Activated CD4-positive, alpha-beta T cell treated with anti-CD3 and anti-CD28 coated beads, Interleukin-2, Interleukin-4, amounts not matched to agents 100 ng/mL and 50 ng/mL, durations not matched to agents 16 hours and 8 hours (primary cell): ENCODE results near the gene ANLN.
"Not testable (repeated sequence)": the region's sequence is repeated elsewhere in the genome, so short reads cannot be mapped to it uniquely, and the experiment has no call there.

Experiments
- DNase-seq: peaks from one replicate; pipeline ENCODE4 v3.0.0-alpha.2; 2020; ENCODE audit warnings: low spot score

Gene ANLN

DNA sequence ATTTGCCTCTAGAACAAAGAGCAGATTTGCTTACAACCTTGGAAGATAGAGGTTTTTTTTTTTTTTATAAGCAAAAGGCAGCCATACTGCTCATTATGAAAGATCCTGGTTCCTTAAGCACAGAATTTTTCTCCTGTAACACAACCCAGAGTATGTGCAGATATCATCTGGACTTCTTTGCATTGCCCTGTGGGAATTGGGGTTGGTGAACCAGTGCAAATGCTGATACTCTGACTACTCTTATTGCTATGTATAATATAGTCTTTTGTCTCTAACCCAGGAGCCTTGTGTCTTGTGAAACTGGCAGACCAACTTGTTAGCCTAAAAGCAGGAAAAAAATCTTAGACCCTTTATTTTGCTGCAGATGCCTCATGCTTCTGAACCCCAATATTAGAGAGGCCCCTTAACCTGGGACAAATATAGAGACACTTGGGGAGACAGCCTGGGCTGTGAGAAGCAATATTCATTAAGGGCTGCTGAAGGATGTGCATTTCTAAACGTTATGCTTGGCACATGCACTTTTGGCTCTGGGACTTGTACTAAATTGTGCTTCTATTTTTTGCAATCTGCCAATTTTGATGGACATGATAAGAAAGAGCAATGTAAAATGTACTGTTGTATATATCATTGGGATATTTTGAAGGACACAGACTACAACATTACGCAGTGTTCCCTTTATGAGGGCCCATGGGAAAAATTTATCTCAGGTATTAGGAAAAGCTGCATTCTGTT is 78.9 kb downstream of the ANLN start:
- no peak for DNase-seq

DNA sequence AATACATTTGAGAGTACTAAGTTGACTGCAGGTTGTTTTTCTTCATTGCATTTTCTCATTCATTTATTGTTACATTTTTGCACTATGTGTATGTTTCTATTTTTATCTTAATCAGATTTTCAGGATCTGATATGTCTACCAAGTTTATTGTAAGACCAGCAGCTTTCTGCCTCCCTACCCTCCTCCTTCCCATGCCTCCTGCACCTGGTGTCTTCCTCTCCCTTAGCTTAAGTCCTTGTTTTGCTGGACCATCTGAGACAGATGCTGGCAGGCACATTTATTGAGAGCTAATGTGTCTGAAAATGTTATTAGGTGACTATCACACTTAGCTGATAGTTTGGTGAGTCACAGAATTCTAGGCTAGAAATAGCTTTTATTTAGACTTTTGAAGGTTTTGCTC is 79.6 kb downstream of the ANLN start:
- DNase-seq = no peak

DNA sequence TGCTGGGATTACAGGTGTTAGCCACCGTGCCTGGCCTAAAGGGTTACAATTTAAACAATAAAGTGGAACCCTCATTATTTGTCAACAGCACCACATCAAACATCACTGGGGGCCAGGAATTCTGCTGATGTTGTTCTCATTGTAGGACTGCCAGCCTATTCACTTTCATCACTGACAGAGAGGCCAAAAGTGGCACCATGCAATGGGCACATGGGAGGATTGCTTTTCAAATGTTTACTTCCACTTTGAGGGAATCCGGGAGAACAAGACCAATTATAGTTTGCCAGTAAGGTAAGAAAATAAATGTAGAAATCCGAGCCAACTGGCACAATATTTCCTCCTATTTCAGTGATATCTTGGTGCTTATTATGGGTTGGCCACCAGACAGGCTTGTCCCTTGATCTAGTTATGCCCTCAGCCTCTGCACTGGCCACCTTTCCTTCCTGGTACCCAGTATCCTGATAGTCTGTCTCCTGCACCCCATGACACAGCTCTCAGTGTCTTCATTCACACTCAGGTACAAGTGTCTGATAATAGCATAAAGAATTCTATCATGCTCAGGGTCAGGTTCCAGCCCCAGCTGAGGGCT is 82.6 kb downstream of the ANLN start:
- DNase-seq = no peak

DNA sequence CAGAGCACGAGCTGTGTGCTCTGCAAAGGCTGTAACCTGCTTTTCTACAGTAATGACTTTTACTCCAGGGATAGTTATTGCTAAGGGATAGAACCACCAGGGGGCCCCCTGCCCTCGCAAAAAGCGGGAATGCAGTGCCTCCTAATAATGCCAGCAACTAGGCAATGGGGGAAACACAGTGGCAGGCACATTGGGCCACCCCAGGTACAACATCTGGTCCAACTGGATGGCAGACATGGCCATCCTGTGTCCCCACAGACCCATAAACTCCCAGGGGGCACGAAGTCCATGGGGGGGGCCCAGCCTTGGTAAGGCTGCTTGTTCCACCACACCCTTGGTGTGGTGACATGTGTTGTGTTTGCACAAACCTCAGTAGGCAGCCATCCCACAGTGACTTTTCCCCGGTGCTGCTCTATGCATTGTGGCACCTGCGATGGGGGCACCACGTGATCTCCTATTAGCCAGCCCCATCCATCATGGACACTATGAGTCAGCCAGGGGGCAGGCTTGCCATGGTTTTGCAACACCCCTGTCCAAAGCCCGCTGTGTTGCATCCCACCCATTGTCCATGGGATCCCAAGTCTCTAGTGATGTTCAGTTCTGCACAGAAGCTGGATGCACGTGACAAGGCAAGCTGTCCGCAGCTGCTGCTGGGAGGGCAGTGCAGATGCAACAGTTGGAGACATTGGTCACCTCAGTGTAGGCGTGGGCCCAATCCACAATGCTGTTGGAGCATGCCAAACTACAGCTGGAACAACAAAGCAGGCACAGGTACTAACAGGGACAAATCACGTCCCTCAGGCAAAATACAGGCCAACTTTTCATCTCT is 84.0 kb downstream of the ANLN start:
- DNase-seq = peak; percentile 61

DNA sequence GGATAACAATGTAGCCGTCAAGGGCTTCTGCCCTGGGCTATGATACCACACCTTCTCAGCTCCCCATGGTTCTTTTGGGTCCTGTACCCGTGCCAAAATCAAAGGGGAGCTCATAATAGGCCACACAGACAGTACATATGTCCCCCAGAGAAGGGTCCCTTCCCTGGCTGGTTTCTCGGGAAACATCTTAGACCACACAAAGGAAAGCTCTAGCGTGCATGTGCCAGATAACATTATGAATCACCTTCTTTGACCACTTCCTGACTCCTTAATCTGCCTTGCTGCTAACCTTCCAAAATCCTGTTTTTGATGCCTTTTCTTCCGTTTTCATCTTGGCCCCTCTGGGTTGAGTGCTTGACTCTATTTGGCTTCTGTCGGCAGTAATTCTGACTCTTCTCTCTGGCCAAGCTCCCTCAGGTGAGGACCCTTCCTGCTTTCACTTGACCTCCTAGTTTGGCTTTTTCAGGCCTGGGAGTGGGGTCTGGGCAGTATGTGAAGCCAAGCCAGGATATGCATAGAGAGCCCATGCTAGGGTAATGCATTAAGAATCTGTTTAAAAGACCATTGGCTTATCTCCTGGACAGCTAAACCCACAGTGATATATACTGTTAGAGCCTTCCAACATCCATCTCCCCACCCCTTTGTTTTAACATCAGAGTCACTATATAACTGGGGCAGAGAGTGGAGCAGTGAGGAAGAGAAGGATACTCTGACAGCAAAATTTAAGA is 84.8 kb downstream of the ANLN start:
- peak; percentile 60 for DNase-seq

DNA sequence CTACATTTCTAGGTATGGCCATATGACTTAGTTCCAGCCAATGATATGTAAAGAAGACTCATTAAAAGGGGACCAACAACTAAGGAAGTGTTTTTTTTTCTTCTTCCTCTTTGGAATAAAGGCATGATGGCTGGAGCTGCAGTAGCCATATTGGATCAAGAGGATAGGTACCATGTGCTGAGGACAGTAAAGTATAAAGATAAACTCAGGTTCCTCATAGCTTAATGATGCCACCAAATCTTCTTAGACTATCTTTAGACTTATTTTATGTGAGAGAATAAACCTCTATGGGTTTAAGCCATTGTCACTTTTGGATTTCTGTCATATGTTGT is 85.3 kb downstream of the ANLN start:
- no peak for DNase-seq

DNA sequence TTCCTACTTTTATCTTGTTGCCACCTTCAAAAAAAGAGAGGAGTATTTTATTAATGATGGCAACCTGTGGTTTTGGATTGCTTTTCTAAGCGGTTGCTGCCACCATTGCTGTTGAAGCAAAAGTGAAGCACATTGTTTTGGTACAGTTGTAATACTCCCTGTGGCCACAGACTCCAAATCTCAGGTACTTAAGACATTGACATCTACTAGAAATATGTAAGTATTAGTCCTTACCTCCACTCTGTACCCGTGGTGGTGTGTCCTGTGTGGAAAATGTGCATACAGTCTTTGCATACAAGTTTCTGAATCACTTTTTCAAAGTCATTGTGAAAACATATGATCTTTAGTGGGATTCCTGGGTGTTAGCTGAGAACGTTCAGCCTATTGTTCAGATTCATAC is 85.7 kb downstream of the ANLN start:
- peak; percentile 51 for DNase-seq

DNA sequence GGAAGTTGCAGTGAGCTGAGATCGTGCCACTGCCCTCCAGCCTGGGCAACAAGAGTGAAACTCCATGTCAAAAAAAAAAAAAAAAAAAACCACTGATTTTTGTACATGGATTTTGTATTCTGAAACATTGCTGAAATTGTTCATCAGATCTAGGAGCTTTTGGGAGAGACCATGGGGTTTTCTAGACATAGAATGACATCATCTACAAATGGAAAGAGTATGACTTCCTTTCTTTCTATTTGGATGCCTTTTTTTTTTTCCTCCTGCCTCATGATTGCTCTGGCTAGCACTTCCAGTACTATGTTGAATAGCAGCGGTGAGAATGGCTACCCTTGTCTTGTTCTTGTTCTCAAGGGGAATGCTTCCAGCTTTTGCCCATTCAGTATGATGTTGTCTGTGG is 89.1 kb downstream of the ANLN start:
- DNase-seq = no peak

DNA sequence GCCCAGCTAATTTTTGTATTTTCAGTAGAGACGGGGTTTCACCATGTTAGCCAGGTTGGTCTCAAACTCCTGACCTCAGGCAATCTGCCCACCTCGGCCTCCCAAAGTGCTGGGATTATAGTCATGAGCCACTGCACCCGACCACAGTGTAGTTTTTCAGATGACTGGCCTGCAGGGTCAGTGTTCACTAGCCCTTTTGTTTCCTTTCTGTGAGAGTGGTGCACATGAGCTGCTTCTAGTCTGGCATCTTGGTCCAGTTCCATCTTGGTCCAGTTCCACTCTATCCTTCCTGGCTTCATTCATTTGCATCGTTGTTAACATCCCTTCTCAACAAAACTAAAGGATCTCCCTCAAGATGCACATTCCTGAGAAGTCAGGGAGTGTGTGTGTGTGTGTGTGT is 94.2 kb downstream of the ANLN start:
- not testable (repeated sequence) for DNase-seq

DNA sequence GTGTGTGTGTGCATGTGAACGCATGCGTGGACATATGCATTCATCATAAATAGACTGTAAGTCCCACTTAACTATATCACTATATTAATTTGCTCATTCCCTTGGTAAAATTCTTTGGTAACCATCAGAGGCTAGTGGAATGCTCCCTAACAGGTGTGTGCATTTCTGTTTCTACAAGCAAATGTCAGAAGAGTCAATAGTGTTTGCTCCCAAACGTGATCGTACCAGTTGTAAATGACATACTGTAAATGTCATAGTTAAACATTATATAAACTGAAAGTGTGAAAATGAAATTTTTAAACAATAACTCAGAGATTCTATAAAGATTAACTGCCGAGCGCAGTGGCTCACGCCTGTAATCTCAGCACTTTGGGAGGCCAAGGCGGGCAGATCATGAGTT is 94.6 kb downstream of the ANLN start:
- no peak for DNase-seq

DNA sequence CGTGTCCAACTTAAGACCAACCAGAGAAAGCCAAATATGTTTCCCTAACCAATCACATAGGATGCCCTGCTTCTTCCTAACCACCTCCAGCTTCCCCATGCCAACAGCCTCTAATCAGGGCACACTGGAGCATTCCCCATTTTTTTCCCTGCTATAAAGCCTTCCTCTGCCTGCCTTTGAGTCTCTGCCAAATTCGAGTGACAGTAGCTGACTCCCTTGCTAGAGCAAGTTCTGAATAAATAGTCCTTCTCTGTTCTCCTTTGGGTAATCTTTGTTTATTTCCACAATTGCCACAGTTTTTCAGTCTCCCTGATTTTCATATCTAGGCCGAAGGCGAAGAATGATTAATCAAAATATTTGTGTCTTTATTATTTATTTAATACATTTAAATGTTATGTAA is 96.7 kb downstream of the ANLN start:
- no peak for DNase-seq

DNA sequence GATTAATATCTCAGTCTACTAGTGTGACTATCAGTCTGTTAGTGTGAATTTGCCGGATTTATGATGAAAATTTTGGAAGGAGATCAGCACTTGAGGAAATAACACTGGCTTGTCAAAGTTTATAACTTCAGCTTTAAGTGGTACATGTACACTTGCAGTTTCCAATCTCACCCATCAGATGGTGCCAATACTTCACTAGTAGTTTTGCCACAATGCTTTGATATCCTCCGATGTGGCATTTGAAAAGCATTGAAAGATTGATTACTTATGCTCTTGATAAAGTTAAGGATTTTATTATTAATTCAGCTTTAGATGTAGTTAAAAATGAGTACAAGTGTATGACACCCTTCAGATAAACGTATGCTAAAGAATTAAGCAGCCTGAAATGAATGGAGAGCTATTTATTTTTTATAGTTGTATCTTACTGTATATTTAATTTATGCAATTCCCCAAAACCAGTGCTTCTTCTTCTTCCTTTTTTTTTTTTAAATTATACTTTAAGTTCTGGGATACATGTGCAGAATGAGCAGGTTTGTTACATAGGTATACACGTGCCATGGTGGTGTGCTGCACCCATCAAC is 98.2 kb downstream of the ANLN start:
- DNase-seq = peak; percentile 73

DNA sequence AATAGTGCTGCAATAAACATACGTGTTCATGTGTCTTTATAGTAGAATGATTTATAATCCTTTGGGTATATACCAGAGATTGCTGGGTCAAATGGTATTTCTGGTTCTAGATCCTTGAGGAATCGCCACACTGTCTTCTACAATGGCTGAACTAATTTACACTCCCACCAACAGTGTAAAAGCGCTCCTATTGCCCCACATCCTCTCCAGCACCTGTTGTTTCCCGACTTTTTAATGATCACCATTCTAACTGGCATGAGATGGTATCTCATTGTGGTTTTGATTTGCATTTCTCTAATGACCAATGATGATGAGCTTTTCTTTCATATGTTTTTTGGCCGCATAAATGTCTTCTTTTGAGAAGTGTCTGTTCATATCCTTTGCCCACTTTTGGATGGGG is 99.0 kb downstream of the ANLN start:
- not testable (repeated sequence) for DNase-seq

DNA sequence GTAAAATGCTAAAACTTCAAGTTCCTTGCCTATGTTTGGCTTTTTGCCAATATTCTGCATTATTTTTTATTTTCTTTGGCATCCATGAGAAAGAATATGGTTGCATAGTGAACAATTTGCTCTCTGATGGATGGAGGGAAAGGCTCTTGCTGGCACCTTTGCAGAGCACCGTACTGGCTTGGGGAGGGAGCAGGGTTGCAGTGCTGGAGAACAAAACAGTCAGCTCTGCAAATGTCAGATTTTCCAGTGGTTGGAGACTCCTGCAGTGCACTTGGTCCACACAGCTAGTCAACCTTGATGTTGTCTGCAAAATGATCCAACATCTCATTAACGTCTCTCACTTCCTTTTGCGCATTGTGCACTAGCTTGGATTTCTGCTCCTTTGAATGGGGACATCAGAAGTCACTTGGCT is 100.8 kb downstream of the ANLN start:
- DNase-seq = no peak

DNA sequence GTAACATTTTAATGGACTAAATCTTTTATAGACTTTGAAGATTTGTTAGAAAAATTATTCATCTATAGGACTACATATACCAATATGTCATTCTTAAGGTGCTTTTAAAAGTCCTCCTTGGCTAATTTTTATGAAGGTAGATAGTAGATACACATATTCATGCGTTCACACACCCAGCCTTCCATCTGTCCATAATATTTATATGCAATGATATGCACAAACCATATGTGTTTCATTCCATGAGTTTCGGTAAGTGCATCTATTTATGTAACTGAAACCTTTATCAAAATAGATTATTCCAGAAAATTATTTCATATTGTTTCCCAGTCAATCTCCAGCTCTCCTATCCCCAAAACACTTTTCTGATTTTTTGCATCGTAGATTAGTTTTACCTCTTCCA is 101.7 kb downstream of the ANLN start:
- no peak for DNase-seq

DNA sequence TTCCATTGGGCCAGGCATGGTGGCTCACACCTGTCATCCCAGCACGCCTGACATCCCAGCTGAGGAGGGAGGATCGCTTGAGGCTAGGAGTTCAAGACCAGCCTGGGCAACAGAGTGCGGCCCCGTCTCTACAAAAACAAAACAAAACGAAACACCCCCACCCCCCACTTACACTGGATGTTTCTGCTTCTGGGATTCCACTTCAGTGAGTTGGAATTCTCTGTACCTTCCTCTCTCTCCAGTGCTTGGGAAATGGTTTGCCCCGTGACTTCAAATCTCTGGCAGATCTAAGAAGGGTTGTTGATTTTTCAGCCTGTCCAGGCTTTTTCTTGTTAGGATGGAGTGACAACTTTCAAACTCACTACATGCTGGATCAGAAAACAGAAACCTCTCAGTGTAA is 106.9 kb downstream of the ANLN start:
- DNase-seq = no peak

DNA sequence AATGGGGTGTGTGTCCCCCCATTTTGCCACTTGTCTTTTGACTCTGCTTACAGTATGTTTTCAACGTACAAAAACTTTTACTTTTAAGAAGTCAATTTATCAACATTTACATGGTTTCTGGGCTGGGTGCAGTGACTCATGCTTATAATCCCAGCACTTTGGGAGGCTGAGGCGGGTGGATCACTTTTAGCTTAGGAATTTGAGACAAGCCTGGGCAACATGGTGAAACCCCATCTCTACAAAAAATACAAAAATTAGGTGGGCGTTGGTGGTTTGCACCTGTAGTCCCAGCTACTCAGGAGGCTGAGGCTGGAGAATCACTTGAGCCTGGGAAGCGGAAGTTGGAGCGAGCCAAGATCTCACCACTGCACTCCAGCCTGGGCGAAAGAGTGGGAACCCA is 107.5 kb downstream of the ANLN start:
- DNase-seq = not testable (repeated sequence)

DNA sequence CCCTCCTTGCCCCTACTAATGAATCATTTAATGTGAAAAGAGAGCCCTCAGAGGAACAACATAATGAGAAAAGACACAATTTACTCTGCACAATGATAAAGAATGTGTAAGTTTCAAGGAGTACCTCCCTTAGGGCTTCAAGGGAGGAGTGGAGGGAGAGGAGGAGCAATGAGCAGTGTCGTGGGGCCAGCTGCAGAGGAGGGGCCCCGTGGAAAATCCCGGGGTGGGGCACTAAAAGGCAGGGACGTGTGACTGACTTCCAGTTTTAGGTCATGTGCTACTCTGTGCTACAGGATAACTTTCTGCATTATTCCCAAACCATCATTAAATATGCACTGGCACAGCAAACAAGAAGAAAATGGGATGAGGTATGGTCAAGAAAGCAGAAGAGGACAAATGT is 108.1 kb downstream of the ANLN start:
- DNase-seq = no peak
